Astrocyte of the spinal cord (primary cell): ENCODE results near the gene TRMT1.

Experiments used
- DNase-seq: peaks from one replicate; pipeline ENCODE4 v3.0.0; 2011; ENCODE audit warnings: low read depth, low spot score
- H3K4me3 ChIP-seq: 2 replicates; pipeline ENCODE4 v1.5.1; 2011; ENCODE audit warnings: low read depth, mild to moderate bottlenecking, low read length, moderate library complexity
- in situ Hi-C: cut with HindIII; loops from 2 replicates; pipeline ENCODE4 v1.10.0; 2017; ENCODE audit warnings: low sequenced_read_pairs
- TF ChIP-seq, protein P1 (sequence below): IDR thresholded peaks from 2 replicates; pipeline ENCODE4 v1.5.1; 2012; ENCODE audit warnings: low read depth, mild to moderate bottlenecking, low read length, inconsistent platforms

TRMT1 gene

DNA sequence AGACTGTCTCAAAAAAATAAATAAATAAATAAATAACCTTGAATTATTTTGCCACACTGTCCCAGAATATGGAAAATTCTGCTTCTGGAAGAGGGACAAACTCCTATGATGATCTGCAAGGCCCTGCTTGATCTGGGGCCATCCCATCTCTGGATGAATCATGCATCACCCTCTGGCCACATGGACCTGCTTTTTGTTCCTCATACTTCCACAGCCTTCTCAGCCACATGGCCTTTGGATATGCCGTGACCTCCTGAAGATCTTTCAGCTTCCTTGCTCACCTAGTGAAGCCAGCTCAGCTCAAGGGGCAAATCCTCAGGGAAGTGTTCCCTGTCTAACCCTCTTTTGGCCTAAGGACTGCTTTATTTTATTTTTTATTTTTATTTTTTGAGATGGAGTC, 44.0 kb upstream of the TRMT1 start:
- in situ Hi-C loops, result no loop called here
- TF ChIP-seq, protein P1, sequence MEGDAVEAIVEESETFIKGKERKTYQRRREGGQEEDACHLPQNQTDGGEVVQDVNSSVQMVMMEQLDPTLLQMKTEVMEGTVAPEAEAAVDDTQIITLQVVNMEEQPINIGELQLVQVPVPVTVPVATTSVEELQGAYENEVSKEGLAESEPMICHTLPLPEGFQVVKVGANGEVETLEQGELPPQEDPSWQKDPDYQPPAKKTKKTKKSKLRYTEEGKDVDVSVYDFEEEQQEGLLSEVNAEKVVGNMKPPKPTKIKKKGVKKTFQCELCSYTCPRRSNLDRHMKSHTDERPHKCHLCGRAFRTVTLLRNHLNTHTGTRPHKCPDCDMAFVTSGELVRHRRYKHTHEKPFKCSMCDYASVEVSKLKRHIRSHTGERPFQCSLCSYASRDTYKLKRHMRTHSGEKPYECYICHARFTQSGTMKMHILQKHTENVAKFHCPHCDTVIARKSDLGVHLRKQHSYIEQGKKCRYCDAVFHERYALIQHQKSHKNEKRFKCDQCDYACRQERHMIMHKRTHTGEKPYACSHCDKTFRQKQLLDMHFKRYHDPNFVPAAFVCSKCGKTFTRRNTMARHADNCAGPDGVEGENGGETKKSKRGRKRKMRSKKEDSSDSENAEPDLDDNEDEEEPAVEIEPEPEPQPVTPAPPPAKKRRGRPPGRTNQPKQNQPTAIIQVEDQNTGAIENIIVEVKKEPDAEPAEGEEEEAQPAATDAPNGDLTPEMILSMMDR, result no peak

GRCh38 chr19:13159713-13160112, 43.2 kb upstream of the TRMT1 start:
- in situ Hi-C loops, result no loop called here
- TF ChIP-seq, protein P1, result no peak
- H3K4me3 ChIP-seq, result no peak overlapping the region
- DNase-seq, result no peak

More for the DNA sequence above, 44.0 kb upstream of the TRMT1 start:
- H3K4me3 ChIP-seq, result no peak overlapping the region
- DNase-seq, result peak; percentile 27

- TF ChIP-seq, protein P1, result no peak
- H3K4me3 ChIP-seq, result peak overlapping the region; percentile 98
- in situ Hi-C loops, result no loop called here
- DNase-seq, result peak; percentile 82
Observed at GRCh38 chr19:13155472-13156359, 39.2 kb upstream of the TRMT1 start.

GRCh38 chr19:13154911-13155471, 38.5 kb upstream of the TRMT1 start:
- TF ChIP-seq, protein P1, result peak; percentile 23
- DNase-seq, result peak; percentile 59
- in situ Hi-C loops, result no loop called here
- peak overlapping the region; percentile 98 for H3K4me3 ChIP-seq

DNA sequence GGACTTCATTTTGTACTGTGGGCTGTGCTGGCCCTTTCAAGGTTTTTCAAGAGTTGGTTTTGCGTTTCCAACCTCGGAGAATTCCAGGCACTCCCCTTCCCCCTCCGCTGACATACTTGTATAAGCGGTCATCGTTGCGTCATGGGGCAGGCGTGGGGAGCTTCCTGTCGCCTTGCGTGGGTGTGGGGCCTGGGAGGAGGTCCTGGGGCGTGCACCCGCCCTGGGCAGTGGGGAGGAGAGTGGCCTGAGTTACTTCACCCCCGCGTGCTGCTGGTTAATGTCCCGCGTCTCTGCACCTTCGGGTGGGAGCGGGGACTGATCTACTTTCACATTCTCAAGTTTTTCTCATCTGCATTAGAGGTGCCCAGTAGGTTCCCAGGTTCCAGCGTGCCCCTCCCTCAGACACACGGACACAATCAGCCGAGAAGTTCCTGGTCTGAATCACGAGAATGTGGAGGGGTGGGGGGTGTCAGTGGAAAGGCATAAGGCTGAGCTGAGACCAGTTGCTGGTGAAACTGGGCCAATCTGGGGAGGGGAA, 37.8 kb upstream of the TRMT1 start:
- TF ChIP-seq, protein P1, result no peak
- peak; percentile 92 for DNase-seq
- in situ Hi-C loops, result no loop called here

GRCh38 chr19:13153569-13154240, 37.2 kb upstream of the TRMT1 start:
- peak; percentile 49 for DNase-seq
- H3K4me3 ChIP-seq, result peak overlapping the region; percentile 98
- in situ Hi-C loops, result no loop called here
- TF ChIP-seq, protein P1, result peak; percentile 9

More for the DNA sequence above, 37.8 kb upstream of the TRMT1 start:
- H3K4me3 ChIP-seq, result peak overlapping the region; percentile 98
